SK-N-SH treated with all-trans-retinoic acid at 6 μM for 48 hours (cell line): ENCODE measurements around the gene POU2AF2.

Experiments
- ATAC-seq: fragments of 200-7000 bp; cut with Tn5 transposase; 3 replicates; pipeline ENCODE4 v1.9.1; 2020; ENCODE audit warnings: mild to moderate bottlenecking, moderate library complexity
- ARNTL ChIP-seq: fragments of 450-650 bp; formaldehyde crosslinking; IDR thresholded peaks from 2 replicates; pipeline ENCODE4 v1.5.0; 2020; ENCODE audit warnings: low read depth, mild to moderate bottlenecking, moderate library complexity, borderline replicate concordance
- BACH2 ChIP-seq: fragments of 250-450 bp; sonication (Bioruptor Pico); IDR thresholded peaks from 2 replicates; pipeline ENCODE4 v1.9.0; 2021; ENCODE audit warnings: mild to moderate bottlenecking, borderline replicate concordance
- CREB5 ChIP-seq: fragments of 250-450 bp; sonication (Bioruptor Pico); IDR thresholded peaks from 2 replicates; pipeline ENCODE4 v1.5.1; 2020; ENCODE audit warnings: low read depth, mild to moderate bottlenecking, moderate library complexity
- CSDC2 ChIP-seq: fragments of 250-450 bp; sonication (Bioruptor Pico); IDR thresholded peaks from 2 replicates; pipeline ENCODE4 v1.5.0; 2020; ENCODE audit warnings: mild to moderate bottlenecking, moderate library complexity
- CSRNP3 ChIP-seq: fragments of 250-450 bp; sonication (Bioruptor Pico); IDR thresholded peaks from 2 replicates; pipeline ENCODE4 v1.5.1; 2021; ENCODE audit warnings: mild to moderate bottlenecking, moderate library complexity
- ESRRG ChIP-seq: fragments of 250-450 bp; sonication (Bioruptor Pico); IDR thresholded peaks from 2 replicates; pipeline ENCODE4 v1.6.1; 2021; ENCODE audit warnings: mild to moderate bottlenecking
- GLIS3 ChIP-seq: fragments of 250-450 bp; sonication (Bioruptor Pico); IDR thresholded peaks from 2 replicates; pipeline ENCODE4 v1.5.0; 2020; ENCODE audit warnings: mild to moderate bottlenecking, moderate library complexity
- ISL1 ChIP-seq: fragments of 250-450 bp; sonication (Bioruptor Pico); IDR thresholded peaks from 2 replicates; pipeline ENCODE4 v2.1.2; 2022; ENCODE audit warnings: mild to moderate bottlenecking, moderate library complexity
- PATZ1 ChIP-seq: fragments of 250-450 bp; sonication (Bioruptor Pico); IDR thresholded peaks from 2 replicates; pipeline ENCODE4 v1.8.0; 2020; ENCODE audit warnings: mild to moderate bottlenecking, moderate library complexity, borderline replicate concordance
- RARB ChIP-seq: fragments of 250-450 bp; sonication (Bioruptor Pico); IDR thresholded peaks from 2 replicates; pipeline ENCODE4 v1.8.0; 2021; ENCODE audit warnings: mild to moderate bottlenecking, moderate library complexity
- SNAI2 ChIP-seq: fragments of 250-450 bp; sonication (Bioruptor Pico); IDR thresholded peaks from 2 replicates; pipeline ENCODE4 v1.5.0; 2020; ENCODE audit warnings: mild to moderate bottlenecking, moderate library complexity
- TCF4 ChIP-seq: fragments of 250-450 bp; sonication (Bioruptor Pico); IDR thresholded peaks from 2 replicates; pipeline ENCODE4 v1.8.0; 2021; ENCODE audit warnings: mild to moderate bottlenecking, moderate library complexity, borderline replicate concordance
- TOX ChIP-seq: fragments of 250-450 bp; sonication (Bioruptor Pico); IDR thresholded peaks from 2 replicates; pipeline ENCODE4 v1.8.0; 2021; ENCODE audit warnings: mild to moderate bottlenecking, moderate library complexity, borderline replicate concordance
- TSHZ2 ChIP-seq: fragments of 250-450 bp; sonication (Bioruptor Pico); IDR thresholded peaks from 2 replicates; pipeline ENCODE4 v1.5.0; 2020; ENCODE audit warnings: mild to moderate bottlenecking, moderate library complexity
- ZC3H10 ChIP-seq: fragments of 250-450 bp; sonication (Bioruptor Pico); IDR thresholded peaks from 2 replicates; pipeline ENCODE4 v1.5.1; 2021; ENCODE audit warnings: mild to moderate bottlenecking, moderate library complexity
- ZFP3 ChIP-seq: fragments of 250-450 bp; sonication (Bioruptor Pico); IDR thresholded peaks from 2 replicates; pipeline ENCODE4 v1.5.0; 2020; ENCODE audit warnings: mild to moderate bottlenecking, moderate library complexity
- ZFP30 ChIP-seq: fragments of 450-650 bp; formaldehyde crosslinking; IDR thresholded peaks from 2 replicates; pipeline ENCODE4 v1.5.0; 2022; ENCODE audit warnings: mild to moderate bottlenecking, moderate library complexity
- ZNF565 ChIP-seq: fragments of 450-650 bp; formaldehyde crosslinking; conservative IDR thresholded peaks from 2 replicates; pipeline ENCODE4 v1.5.0; 2020; ENCODE audit warnings: low read depth, mild to moderate bottlenecking, moderate library complexity
- ZNF70 ChIP-seq: fragments of 450-650 bp; formaldehyde crosslinking; IDR thresholded peaks from 2 replicates; pipeline ENCODE4 v1.5.0; 2020; ENCODE audit warnings: mild to moderate bottlenecking, moderate library complexity
- TF ChIP-seq, protein P1 (sequence below): fragments of 250-450 bp; sonication (Bioruptor Pico); IDR thresholded peaks from 2 replicates; pipeline ENCODE4 v1.8.0; 2021; ENCODE audit warnings: low read depth, mild to moderate bottlenecking, moderate library complexity, borderline replicate concordance

POU2AF2 gene

DNA sequence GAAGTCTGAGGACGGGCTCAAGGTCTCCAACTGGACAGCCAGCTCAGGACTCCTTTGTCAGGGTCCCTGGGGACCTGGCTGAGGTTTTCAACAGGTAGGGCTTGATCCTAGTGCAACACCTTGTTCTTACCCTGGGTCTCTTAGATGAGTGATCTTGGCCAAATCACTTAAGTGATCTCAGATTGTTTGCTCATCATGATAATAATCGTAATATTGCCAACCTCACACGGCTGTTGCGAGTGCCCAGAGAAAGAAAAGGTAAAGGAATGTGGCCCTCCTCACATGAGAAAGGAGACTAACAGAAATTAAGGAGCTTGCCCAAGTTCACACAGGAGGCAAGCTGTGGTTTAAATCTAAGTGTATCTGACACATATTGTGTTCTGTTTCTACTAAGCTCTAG lies 81.3 kb downstream of the POU2AF2 start:
- ATAC-seq, result no peak
- TF ChIP-seq ESRRG (CRISPR knock-in tag), result no peak
- TF ChIP-seq CSRNP3, result no peak
- TF ChIP-seq ZFP30 (CRISPR knock-in tag), result no peak
- no peak for TF ChIP-seq BACH2 (CRISPR knock-in tag)
- TF ChIP-seq PATZ1, result no peak
- no peak for TF ChIP-seq RARB (CRISPR knock-in tag)
- TF ChIP-seq GLIS3, result no peak
- no peak for TF ChIP-seq CSDC2
- TF ChIP-seq SNAI2 (CRISPR knock-in tag), result no peak
- no peak for TF ChIP-seq CREB5 (CRISPR knock-in tag)
- TF ChIP-seq ZFP3 (CRISPR knock-in tag), result no peak

DNA sequence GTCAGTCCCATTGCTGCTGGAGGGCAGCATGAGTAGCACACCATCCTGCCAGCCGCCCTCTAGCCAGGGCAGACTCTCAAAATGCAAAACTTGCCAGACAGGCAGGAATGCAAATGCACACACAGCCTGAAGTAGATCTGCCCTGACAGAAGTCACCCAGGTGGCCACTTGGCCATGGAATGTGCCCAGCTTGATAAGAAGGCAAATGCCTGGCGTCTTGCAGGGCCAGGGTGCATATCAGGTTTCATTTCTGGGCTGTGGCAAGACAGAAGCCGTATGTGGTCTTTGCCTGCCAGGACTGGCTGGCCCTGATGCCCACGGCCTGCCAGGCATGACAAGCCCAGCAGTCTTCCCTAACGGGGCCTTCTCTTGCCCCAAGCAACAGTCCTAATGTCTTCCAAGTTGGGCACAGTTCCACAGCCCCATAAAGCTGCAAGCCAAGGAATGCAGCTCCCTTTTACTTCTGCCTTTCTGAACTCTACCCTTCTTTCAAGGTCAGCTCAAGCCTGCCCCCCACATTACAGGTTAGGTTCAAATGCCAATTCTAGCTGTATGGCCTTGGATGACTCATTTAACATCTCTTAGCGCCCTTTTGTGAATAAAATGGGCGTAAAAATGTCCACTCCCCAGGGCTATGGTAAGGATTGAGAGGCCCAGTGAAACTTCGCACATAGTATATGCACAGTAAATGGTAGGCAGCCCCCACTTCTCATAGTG lies 82.5 kb downstream of the POU2AF2 start:
- no peak for ATAC-seq
- TF ChIP-seq BACH2 (CRISPR knock-in tag) (no peak), GLIS3 (no peak), ISL1 (0 out of 2 replicates have a peak, but pooled peaks have one; percentile 18), PATZ1 (no peak)
- TF ChIP-seq, all 23 proteins: peak for 1

DNA sequence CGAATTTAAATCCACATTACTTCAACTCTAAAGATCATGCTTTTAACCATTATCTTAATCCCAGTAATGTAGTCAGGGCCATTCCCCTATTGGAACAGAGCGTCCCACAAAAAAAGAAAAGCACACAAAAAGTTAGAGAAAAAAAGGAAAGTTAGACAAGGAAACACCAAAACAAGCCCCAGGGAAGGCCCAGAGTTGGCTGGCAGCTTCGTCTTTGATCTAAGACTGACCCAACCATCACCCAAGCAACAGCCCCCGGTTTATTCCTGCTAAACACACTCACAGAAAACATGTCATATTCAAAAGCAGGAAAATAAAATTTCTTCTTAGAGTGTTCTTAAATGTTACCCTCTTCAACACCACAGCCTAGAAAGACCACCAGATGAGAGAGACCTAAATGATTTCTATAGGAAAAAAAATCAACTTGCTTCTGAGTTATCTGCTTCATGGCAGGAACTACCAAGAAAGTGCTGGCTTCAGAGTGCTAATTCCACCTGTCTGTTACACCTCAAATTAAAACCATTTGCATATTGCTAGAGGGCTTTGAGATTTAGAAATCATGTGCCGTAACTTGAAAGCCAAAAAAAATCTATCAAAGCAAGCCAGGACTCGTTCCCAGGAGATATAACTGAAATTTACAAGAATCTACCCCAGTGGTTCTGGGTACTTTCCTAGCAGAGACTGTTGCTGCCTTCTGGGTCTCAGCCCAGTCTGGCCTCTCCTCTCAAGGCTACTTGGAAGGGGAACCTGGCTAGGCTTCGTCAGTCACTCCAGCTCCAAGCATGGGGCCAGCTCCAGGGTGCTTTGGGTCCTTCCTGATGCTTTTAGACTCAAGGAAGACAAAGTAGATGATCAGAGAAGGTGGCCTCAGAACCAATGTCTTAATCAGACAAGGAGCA lies 84.0 kb downstream of the POU2AF2 start:
- no peak for ATAC-seq
- TF ChIP-seq ZNF565 (CRISPR knock-in tag) (no peak), TCF4 (CRISPR knock-in tag) (no peak), ZFP3 (CRISPR knock-in tag) (no peak), ISL1 (no peak), RARB (CRISPR knock-in tag) (no peak), ZNF70 (CRISPR knock-in tag) (no peak), TOX (no peak), CSRNP3 (no peak), CSDC2 (no peak), ZFP30 (CRISPR knock-in tag) (no peak), ZC3H10 (CRISPR knock-in tag) (no peak), GLIS3 (no peak), BACH2 (CRISPR knock-in tag) (no peak), ARNTL (CRISPR knock-in tag) (no peak), TSHZ2 (no peak), SNAI2 (CRISPR knock-in tag) (no peak)
- TF ChIP-seq, protein P1, sequence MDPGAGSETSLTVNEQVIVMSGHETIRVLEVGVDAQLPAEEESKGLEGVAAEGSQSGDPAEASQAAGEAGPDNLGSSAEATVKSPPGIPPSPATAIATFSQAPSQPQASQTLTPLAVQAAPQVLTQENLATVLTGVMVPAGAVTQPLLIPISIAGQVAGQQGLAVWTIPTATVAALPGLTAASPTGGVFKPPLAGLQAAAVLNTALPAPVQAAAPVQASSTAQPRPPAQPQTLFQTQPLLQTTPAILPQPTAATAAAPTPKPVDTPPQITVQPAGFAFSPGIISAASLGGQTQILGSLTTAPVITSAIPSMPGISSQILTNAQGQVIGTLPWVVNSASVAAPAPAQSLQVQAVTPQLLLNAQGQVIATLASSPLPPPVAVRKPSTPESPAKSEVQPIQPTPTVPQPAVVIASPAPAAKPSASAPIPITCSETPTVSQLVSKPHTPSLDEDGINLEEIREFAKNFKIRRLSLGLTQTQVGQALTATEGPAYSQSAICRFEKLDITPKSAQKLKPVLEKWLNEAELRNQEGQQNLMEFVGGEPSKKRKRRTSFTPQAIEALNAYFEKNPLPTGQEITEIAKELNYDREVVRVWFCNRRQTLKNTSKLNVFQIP (CRISPR knock-in tag), result no peak
